K562 (cell line): ENCODE data around the gene PSMA7. TPM values are rescaled to one million over a fixed set of nuclear protein-coding genes. Genes with fewer than 3 reads are reported as not detected.
A peak's percentile ranks its signal among the peaks of the same experiment; 100 is the strongest.

ENCODE experiments used
- ATAC-seq: fragments of 200-7000 bp; cut with Tn5 transposase; 3 replicates; pipeline ENCODE4 v1.9.1; 2020; ENCODE audit warnings: moderate library complexity
- BruUV-seq: library from RNA; stranded (reverse); fragments of 400-500 nt; replicated peaks from 2 replicates; lab custom pipeline; 2021; lab: Mats Ljungman, UMichigan
- CTCF ChIA-PET: fragments of 300-600 bp; formaldehyde crosslinking; extraction: SDS; loops from one replicate; lab custom pipeline; 2021; ENCODE audit warnings: low intra/inter-chr PET ratio; lab: Yijun Ruan, JAX
- POLR2A ChIA-PET: fragments of 300-600, 350-650 bp; sonication (Branson Sonifier 250); formaldehyde crosslinking; extraction: SDS; loops from one replicate; lab custom pipeline; 2021; ENCODE audit warnings: antibody characterized with exemption, inconsistent platforms; lab: Yijun Ruan, JAX
- DNase-seq, 4 experiments: peaks; one replicate each; pipeline versions ENCODE4 v3.0.0 to v3.0.0-alpha.2; 2011 to 2018; ENCODE audit warnings: low spot score in 3 of 4, mixed read lengths in 3 of 4; ENCODE audit errors: extremely low read depth in 1 of 4
- FAIRE-seq: peaks from 2 replicates; lab custom pipeline; 2011; peaks lifted over from hg19 to GRCh38; lab: Jason Lieb, UNC
- H2AFZ ChIP-seq: 2 replicates; pipeline ENCODE4 v1.6.0; 2011; ENCODE audit warnings: low read depth, low read length, control low read depth, inconsistent platforms
- H3K27ac ChIP-seq: fragments of 200-600 bp; 3 replicates; pipeline ENCODE4 v1.8.0; 2011; ENCODE audit warnings: low read depth, mild to moderate bottlenecking, control low read depth, inconsistent platforms, low read length, moderate library complexity, mixed read lengths; ENCODE audit errors: extremely low read depth
- H3K27me3 ChIP-seq, 2 experiments: fragments of 300-600 bp in 1 of 2; 2 replicates in 1 of 2; 3 replicates in 1 of 2; pipeline versions ENCODE4 v1.6.0 to v1.8.0; 2011; ENCODE audit warnings: inconsistent platforms in 2 of 2, low read length in 2 of 2, mild to moderate bottlenecking in 1 of 2, mixed read lengths in 1 of 2, moderate library complexity in 1 of 2; ENCODE audit not compliant: control insufficient read depth in 2 of 2, insufficient read depth in 2 of 2
- H3K36me3 ChIP-seq: fragments of 300-600 bp; 3 replicates; pipeline ENCODE4 v1.8.0; 2011; ENCODE audit warnings: mild to moderate bottlenecking, low read length, inconsistent platforms; ENCODE audit not compliant: control insufficient read depth, insufficient read depth
- H3K4me1 ChIP-seq, 2 experiments: fragments of 200-600 bp in 1 of 2; replicated peaks in 1 of 2; 2 replicates in 1 of 2; 3 replicates in 1 of 2; pipeline versions ENCODE4 v1.5.1 to v1.8.0; 2011; ENCODE audit warnings: inconsistent platforms in 2 of 2, low read length in 2 of 2, mild to moderate bottlenecking in 1 of 2, mixed read lengths in 1 of 2, moderate library complexity in 1 of 2; ENCODE audit not compliant: control insufficient read depth in 2 of 2, insufficient read depth in 2 of 2
- H3K4me2 ChIP-seq: 2 replicates; pipeline ENCODE4 v1.6.1; 2011; ENCODE audit warnings: low read length, control low read depth, inconsistent platforms, mixed read lengths; ENCODE audit not compliant: insufficient read depth
- H3K4me3 ChIP-seq: fragments of 200-600 bp; sonication (generic), shearing (Covaris generic); 2 replicates; pipeline ENCODE4 v1.5.1; 2016; ENCODE audit warnings: control low read depth, inconsistent platforms
- H3K79me2 ChIP-seq: fragments of 200-600 bp; 3 replicates; pipeline ENCODE4 v1.8.0; 2011; ENCODE audit warnings: low read length, inconsistent platforms; ENCODE audit not compliant: control insufficient read depth, insufficient read depth
- H3K9ac ChIP-seq, 2 experiments: 2 replicates each; pipeline versions ENCODE4 v1.6.0 to v1.6.1; 2011; ENCODE audit warnings: low read depth in 2 of 2, low read length in 2 of 2, control low read depth in 1 of 2, inconsistent platforms in 1 of 2, mild to moderate bottlenecking in 1 of 2, mixed read lengths in 1 of 2; ENCODE audit not compliant: insufficient read depth in 1 of 2
- H3K9me1 ChIP-seq: one replicate; pipeline ENCODE4 v1.6.0; 2011; ENCODE audit warnings: inconsistent platforms, mild to moderate bottlenecking, low read length, moderate library complexity; ENCODE audit not compliant: control insufficient read depth, insufficient read depth
- H3K9me3 ChIP-seq: replicated peaks from 2 replicates; pipeline ENCODE4 v1.5.1; 2011; ENCODE audit warnings: low read depth, low read length, inconsistent platforms; ENCODE audit not compliant: control insufficient read depth, insufficient read depth
- H4K20me1 ChIP-seq: replicated peaks from 2 replicates; pipeline ENCODE4 v1.6.1; 2011; ENCODE audit warnings: low read length, inconsistent platforms, mixed read lengths; ENCODE audit not compliant: control insufficient read depth, insufficient read depth
- NKRF ChIP-seq: fragments of 450-650 bp; IDR thresholded peaks from 2 replicates; pipeline ENCODE4 v1.6.1; 2016; ENCODE audit warnings: borderline replicate concordance
- POLR2AphosphoS2 ChIP-seq: IDR thresholded peaks from 2 replicates; pipeline ENCODE4 v1.6.1; 2012; ENCODE audit warnings: low read length, improper control_type of control experiment
- ZKSCAN1 ChIP-seq: fragments of 150-350 bp; IDR thresholded peaks from 2 replicates; pipeline ENCODE4 v1.6.1; 2016; ENCODE audit warnings: low read depth, low read length
- WGBS: fragments of 100-300 bp; shearing (Covaris generic); methylation state at CpG from one replicate; pipeline ENCODE4 v1.1.6; 2016; ENCODE audit warnings: low coverage, mixed read lengths; ENCODE audit not compliant: insufficient coverage; ENCODE audit errors: missing lambda C conversion rate; 5-methylcytosine and 5-hydroxymethylcytosine counted together
- in situ Hi-C: fragments of 300-500 bp; cut with MboI; formaldehyde crosslinking; loops from 4 replicates; pipeline ENCODE4 v1.15.0; 2018; ENCODE audit warnings: inconsistent platforms, mixed read lengths
- intact Hi-C: fragments of 100-400 bp; cut with micrococcal nuclease; formaldehyde crosslinking; loops from 2 replicates; pipeline ENCODE4 v1.14.2; 2022
- polyA plus RNA-seq, 8 experiments: library from polyadenylated mRNA; depleted of rRNA in 4 of 8; stranded (reverse) in 5 of 8; unstranded in 3 of 8; fragments of >200 nt; fragmentation: Nextera tagmentation in 2 of 8; fragmentation: Illumina TruSeq in 1 of 8; extraction: Ambion mirVana in 2 of 8; extraction: Trizol in 1 of 8; gene quantifications; 2 replicates each; pipeline versions ENCODE4 v1.2.1 to v1.2.3, GENCODE V29; 2011 to 2014; ENCODE audit warnings: inconsistent platforms in 1 of 8, missing spikeins in 1 of 8
- total RNA-seq, 7 experiments: library from RNA; depleted of rRNA in 6 of 7; stranded (reverse); fragments of >200 nt in 6 of 7; fragmentation: Illumina TruSeq in 2 of 7; extraction: Trizol in 2 of 7; gene quantifications; 2 replicates each; pipeline versions ENCODE4 v1.2.1 to v1.2.3, GENCODE V29; 2011 to 2021; ENCODE audit warnings: low replicate concordance in 1 of 7

Gene PSMA7
- total and polyA plus RNA-seq, 9 of the 15 experiments (the other 6 are each of a cell fraction or from before 2014, with no cell fraction given) = 257 to 510 (median 393) TPM

DNA sequence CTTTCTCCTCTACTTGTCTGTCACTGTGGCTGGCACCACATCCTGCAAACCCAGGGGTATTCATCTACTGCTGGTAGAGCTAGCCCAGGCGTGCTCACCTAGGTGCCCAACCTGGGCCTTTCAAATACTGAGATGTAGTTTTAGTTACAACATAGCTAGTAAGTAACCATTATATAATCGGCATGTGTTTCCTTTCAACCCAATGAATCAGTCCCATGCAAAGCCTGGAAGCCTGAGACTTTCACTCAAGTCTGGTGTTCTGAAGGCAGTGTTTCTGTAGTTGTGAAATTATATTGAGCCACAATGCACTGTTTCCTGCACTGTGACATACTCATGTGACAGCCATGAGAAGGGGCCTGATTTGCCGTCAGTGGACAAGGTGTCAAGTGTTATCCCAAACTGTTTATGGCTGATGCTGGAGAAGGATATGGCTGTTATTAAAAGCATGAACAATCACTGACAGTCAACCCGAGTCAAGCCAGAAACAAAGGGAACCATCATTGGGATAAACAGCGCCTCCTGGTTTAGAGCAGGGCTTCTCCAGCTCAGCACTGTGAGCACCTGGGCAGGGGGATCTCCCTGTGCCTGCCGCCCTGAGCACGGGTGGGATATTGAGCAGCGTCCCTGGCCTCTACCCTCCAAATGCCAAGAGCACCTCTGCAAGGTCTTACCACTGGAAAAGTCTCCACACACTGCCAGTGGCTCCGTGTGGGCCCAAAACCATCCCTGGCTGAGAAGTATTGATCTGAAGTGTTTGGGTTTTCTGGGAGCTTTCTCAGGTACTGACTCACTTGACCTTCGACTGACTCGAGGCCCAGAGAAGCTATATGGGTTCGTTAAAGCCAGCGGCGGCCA lies 1.6 kb downstream of the PSMA7 start (continued):
- TF ChIP-seq NKRF = 0 out of 2 replicates have a peak, but pooled peaks have one; percentile 36
- TF ChIP-seq, all 486 proteins: peak for 12

DNA sequence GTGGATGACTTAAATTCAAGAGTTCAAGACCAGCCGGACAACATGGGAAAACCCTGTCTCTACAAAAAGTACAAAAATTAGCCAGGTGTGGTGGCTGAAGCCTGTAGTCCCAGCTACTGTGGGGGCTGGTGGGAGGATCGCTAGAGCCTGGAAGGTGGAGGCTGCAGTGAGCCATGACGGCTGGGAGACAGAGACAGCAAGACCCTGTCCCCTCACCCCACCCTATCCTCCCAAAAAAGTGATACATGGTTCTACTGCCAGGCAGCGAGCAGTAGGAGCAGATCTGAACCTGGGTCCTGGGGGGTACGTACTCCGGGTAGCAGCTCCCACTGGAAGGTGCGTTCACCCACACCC lies 2.2 kb downstream of the PSMA7 start:
- in situ Hi-C loops (no loop called here), intact Hi-C loops (loop anchor here (5.0 to 10.0 kb wide), 4 partner anchors 74 to 244 kb away; partner anchors contain the start of genes RPS21 and TAF4)
- Histone ChIP-seq H3K9me3 (no peaks in the 10 kb centered on the region), H3K4me3 (no peak overlapping the region), H4K20me1 (peaks cover 45% of the 10 kb centered on the region), H3K79me2 (peaks cover 68% of the 10 kb centered on the region), H3K27me3 (no peaks in the 10 kb centered on the region), H3K9me1 (no peaks in the 10 kb centered on the region), H3K4me2 (peak overlapping the region; percentile 80), H2AFZ (no peak overlapping the region), H3K27ac (no peak overlapping the region), H3K36me3 (peaks cover 78% of the 10 kb centered on the region), H3K4me1 (peaks cover 26 to 34% of the 10 kb centered on the region in 2 experiments; a peak in 4 of 5 replicates), H3K9ac (peak overlapping the region in 1 of 2 experiments; percentile 49; a peak in 1 of 4 replicates)
- no peak for TF ChIP-seq ZKSCAN1
- 0 out of 2 replicates have a peak, but pooled peaks have one; percentile 39 for TF ChIP-seq POLR2AphosphoS2
- FAIRE-seq = no peak
- no peak for ATAC-seq
- BruUV-seq = no TSS peak
- POLR2A ChIA-PET = interaction anchor here (0.6 to 2.3 kb wide), 7 partner anchors 8 to 138 kb away, joined by 3 to 10 read pairs (median 4); partner anchors contain the start of gene LSM14B
- CTCF ChIA-PET = interaction anchor here (0.6 kb wide), 1 partner anchor 78 kb away, joined by 3 read pairs; no protein-coding TSS in a partner anchor
- 88% methylated on average over 7 of the region's 7 CpGs for WGBS
- DNase-seq = no peak
